ENCODE measurements around the gene TMEM245. TPM values are rescaled to one million over a fixed set of nuclear protein-coding genes. Genes with fewer than 3 reads are reported as not detected.

Gene TMEM245
- total and polyA plus RNA-seq, 3 experiments from 2014 or later, result 24.4 to 35.2 (median 34.4) TPM

DNA sequence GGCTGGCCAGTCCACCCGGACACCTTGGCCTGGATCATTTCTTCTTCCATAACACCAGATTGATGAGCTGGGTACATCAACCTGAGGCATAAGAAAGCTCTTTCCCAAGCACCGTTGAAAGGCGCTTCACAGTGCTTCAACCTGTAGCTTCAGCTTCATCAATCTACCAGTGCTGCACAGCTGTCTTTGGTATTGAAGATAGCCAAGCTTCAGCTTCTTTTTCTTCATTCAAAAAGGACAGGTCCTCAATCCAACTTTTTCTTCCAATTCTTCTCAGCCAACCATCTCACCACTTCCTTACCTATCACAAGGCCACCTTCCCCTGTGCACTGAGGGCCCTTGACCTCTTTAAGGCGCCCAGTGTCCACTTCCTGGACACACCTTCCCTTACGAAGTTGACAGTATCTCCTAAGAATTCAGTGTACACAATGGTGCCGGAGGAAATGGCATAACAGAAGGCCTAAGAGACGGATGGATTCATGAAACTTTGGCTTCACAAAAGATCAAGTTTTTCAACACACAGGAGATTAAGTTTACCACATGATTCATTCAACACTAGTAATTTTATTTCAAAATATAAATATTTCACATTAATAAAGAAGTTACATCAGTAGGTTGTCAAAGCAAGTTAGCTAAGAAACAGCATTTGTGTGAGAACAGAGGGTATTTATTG is 105.0 kb downstream of the TMEM245 start:
- no peaks in the 10 kb centered on the region for H3K36me3 ChIP-seq (ENCODE audit: insufficient read depth, low read length)
- Mint-ChIP-seq H3K36me3 (peaks cover 0 to 16% (median 8%) of the 10 kb centered on the region in 3 donors), H3K4me3 (peak overlapping the region in 6 of 7 donors; percentile 1 to 94 (median 88)), H3K9me3 (no peaks in the 10 kb centered on the region), H3K27me3 (no peaks in the 10 kb centered on the region), H3K4me1 (peaks cover 17 to 32% (median 26%) of the 10 kb centered on the region in 3 donors), H3K27ac (peak overlapping the region; percentile 23 to 94 (median 79))
- H3K9me3 ChIP-seq (ENCODE audit: low read length), result no peaks in the 10 kb centered on the region
- no peaks in the 10 kb centered on the region for H3K27me3 ChIP-seq (ENCODE audit: insufficient read depth, low read length, poor library complexity, severe bottlenecking)
- peaks cover 22% of the 10 kb centered on the region for H3K4me1 ChIP-seq (ENCODE audit: insufficient read depth, low read length)
- POLR2A ChIA-PET, result no interaction called here
- no peak overlapping the region for H3K4me3 ChIP-seq (ENCODE audit: low read length)
- CTCF ChIA-PET, result no interaction called here
- peak overlapping the region; percentile 21 for H3K27ac ChIP-seq (ENCODE audit: low read depth, low read length)
- no peak for DNase-seq

DNA sequence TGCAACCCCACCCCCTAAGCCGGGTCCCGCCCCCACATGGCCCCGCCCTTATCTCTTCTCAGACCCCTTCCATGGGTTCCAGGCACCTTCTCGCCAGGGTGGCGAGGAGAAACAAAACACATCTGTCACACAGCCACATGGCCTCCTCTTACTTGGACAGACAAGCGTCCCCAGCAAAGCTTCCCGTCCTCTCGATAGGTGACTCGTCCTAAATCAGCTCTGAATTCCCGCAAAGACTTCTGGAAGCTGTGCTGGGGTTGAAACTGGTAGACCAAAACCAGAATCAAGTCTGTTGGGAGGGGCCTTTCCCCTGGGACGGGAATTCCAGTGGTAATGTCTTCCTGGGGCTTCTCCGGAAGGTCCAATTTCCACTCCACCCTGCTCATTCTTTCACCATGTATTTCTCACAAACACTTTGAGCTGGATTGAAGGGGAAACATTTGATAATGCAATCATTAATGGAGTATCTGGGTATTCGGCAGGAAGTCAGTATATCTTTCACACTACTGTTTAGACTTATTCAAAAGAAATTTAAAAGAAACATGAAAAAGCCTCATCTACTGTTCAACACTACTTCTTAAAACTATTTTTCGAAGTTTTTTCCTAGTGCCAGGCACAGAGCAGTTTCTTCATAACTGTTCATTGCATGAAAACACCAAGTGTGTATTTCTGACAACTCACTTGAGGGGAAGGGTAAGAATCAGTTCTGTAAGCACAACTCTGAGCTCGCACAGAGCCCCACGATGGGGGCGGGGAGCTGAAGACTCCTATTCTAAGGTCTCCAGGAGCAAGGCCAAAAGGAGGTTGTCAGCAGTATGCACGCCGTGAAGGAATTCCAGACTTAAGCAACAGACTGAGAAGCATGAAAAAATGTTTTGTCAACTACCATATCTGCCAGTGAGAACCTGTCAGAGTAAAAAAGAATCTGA is 105.8 kb downstream of the TMEM245 start:
- Mint-ChIP-seq H3K36me3 (peaks cover 0 to 8% (median 2%) of the 10 kb centered on the region in 3 donors), H3K9me3 (no peaks in the 10 kb centered on the region), H3K27ac (peak overlapping the region; percentile 51 to 96 (median 90)), H3K27me3 (peaks cover 0 to 3% of the 10 kb centered on the region in 2 donors), H3K4me3 (peak overlapping the region; percentile 87 to 94 (median 91)), H3K4me1 (peaks cover 17 to 32% (median 26%) of the 10 kb centered on the region in 3 donors)
- H3K4me1 ChIP-seq (ENCODE audit: insufficient read depth, low read length), result peaks cover 22% of the 10 kb centered on the region
- CTCF ChIA-PET, result interaction anchor here (0.8 kb wide), 1 partner anchor 9 kb away, joined by 5 read pairs; no protein-coding TSS in a partner anchor
- H3K36me3 ChIP-seq (ENCODE audit: insufficient read depth, low read length), result no peaks in the 10 kb centered on the region
- no peaks in the 10 kb centered on the region for H3K9me3 ChIP-seq (ENCODE audit: low read length)
- H3K27ac ChIP-seq (ENCODE audit: low read depth, low read length), result peak overlapping the region; percentile 51
- peak in 3 of 5 donors; percentile 3 to 7 (median 5) for DNase-seq
- POLR2A ChIA-PET, result no interaction called here
- H3K4me3 ChIP-seq (ENCODE audit: low read length), result peak overlapping the region; percentile 33
- H3K27me3 ChIP-seq (ENCODE audit: insufficient read depth, low read length, poor library complexity, severe bottlenecking), result no peaks in the 10 kb centered on the region

DNA sequence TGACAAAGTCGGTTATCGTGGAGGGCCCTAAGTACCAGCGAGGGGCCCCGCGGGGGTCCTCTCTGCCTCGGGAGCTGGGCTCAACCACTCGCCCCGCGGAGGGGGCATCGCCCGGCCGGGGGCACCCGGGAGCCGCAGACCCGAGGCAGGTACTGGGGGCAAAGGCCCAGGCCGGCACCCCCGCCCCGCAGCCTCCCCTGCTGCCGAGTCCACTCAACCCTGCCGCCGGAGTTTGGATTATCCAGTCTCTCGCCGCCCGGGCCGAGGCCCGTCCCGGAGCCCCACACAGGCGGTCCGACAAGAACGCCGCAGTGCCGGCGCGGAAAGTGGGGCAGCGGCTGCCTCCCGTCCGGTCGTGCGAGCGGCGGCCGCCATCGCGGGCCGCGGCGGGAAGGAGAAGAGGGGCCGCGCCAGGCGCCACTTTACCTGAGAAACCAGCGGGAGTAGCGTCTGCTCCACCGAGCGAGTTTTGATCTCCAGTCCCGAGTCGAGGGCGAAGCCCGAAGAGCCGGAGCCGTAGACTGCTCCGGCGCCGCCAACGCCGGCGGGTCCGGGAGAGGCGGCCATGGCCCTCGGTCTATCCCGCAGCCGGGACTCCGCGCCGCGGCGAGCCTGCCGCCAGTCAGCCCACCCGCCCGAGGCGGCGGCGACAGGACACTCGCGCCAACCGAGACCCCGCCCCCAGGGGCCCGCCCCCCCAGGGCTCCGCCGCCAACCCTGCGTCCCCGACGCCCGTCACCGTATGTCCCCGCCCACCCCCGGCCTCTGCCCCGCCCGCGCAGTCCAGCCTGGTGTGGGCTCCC is 106.7 kb downstream of the TMEM245 start, which contains the start of gene CTNNAL1:
CTNNAL1 (minus strand) TSS at position 624 of the 803 bp plus-strand sequence; CDS start at position 567, 57 bp downstream.
- peak within 1 kb of the TSS; percentile 64 for H3K27ac ChIP-seq (ENCODE audit: low read depth, low read length)

DNA sequence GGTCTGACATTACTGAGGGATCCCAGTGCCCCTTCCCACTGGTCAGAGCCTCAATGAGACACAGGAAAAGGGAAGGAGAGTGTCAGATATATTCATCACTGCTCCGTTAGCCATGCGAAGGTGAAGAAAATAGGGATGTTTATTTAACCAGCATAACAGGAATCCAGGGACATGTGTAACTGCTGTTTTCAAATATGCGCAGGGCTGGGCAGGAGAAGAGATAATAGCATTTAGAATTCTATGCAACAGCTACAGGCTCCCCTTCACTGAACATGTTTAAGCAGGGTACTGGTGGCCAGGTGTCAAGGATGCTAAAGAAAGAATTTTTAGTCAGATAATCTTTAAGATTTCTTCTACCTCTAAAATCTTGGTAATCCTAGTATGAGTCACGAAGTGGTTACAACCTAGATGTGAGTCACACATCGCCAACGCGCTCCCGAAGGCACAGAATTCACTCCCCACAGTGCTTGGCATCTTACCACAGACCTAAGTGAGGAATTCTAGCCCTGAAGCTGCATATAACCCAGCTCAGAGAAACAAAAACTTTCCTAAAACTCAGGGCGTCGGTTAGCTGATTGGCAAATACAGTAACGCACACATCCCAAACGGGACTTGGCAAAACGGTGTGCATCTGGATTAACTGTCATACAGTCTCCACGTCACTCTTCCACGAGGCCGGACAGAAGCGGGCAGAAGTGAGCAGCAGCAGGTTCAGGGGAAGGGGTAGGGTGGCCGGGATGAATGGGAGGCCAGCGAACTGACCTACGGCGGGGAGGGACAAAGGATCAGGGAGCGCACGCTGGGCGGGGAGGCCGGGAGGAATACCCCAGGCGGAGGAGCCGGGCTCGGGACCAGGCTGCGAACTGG is 107.5 kb downstream of the TMEM245 start:
- Histone ChIP-seq H3K4me3 (ENCODE audit: low read length) (peak overlapping the region; percentile 62), H3K4me1 (ENCODE audit: insufficient read depth, low read length) (peaks cover 22% of the 10 kb centered on the region), H3K9me3 (ENCODE audit: low read length) (no peaks in the 10 kb centered on the region), H3K36me3 (ENCODE audit: insufficient read depth, low read length) (no peaks in the 10 kb centered on the region), H3K27me3 (ENCODE audit: insufficient read depth, low read length, poor library complexity, severe bottlenecking) (no peaks in the 10 kb centered on the region), H3K27ac (ENCODE audit: low read depth, low read length) (peak overlapping the region; percentile 64)
- ChIA-PET CTCF (no interaction called here), POLR2A (no interaction called here)
- DNase-seq, result peak; percentile 10 to 60 (median 20)
- Mint-ChIP-seq H3K27ac (peak overlapping the region; percentile 74 to 98 (median 88)), H3K4me1 (peaks cover 17 to 32% (median 26%) of the 10 kb centered on the region in 3 donors), H3K27me3 (peaks cover under 1 to 5% of the 10 kb centered on the region in 2 donors), H3K9me3 (no peaks in the 10 kb centered on the region), H3K36me3 (peaks cover 0 to 4% (median 1%) of the 10 kb centered on the region in 3 donors), H3K4me3 (peak overlapping the region; percentile 90 to 99 (median 94))

More for the DNA sequence above, 106.7 kb downstream of the TMEM245 start, which contains the start of gene CTNNAL1:
- H3K36me3 Mint-ChIP-seq, result peaks cover 0 to 7% (median 1%) of the 10 kb centered on the region in 3 donors
- Histone ChIP-seq H3K36me3 (ENCODE audit: insufficient read depth, low read length) (no peaks in the 10 kb centered on the region), H3K4me1 (ENCODE audit: insufficient read depth, low read length) (peaks cover 22% of the 10 kb centered on the region), H3K9me3 (ENCODE audit: low read length) (no peaks in the 10 kb centered on the region), H3K4me3 (ENCODE audit: low read length) (peak within 1 kb of the TSS; percentile 62), H3K27me3 (ENCODE audit: insufficient read depth, low read length, poor library complexity, severe bottlenecking) (no peaks in the 10 kb centered on the region)
- peak; percentile 84 to 92 (median 90) for DNase-seq
- peak within 1 kb of the TSS; percentile 80 to 98 (median 94) for H3K27ac Mint-ChIP-seq
- H3K4me3 Mint-ChIP-seq, result peak within 1 kb of the TSS; percentile 92 to 99 (median 94)
- peaks cover 17 to 32% (median 26%) of the 10 kb centered on the region in 3 donors for H3K4me1 Mint-ChIP-seq
- H3K9me3 Mint-ChIP-seq, result no peaks in the 10 kb centered on the region
- peaks cover 0 to 3% of the 10 kb centered on the region in 2 donors for H3K27me3 Mint-ChIP-seq
- CTCF ChIA-PET, result interaction anchor here (0.8 kb wide), 1 partner anchor 9 kb away, joined by 5 read pairs; no protein-coding TSS in a partner anchor
- POLR2A ChIA-PET, result no interaction called here

DNA sequence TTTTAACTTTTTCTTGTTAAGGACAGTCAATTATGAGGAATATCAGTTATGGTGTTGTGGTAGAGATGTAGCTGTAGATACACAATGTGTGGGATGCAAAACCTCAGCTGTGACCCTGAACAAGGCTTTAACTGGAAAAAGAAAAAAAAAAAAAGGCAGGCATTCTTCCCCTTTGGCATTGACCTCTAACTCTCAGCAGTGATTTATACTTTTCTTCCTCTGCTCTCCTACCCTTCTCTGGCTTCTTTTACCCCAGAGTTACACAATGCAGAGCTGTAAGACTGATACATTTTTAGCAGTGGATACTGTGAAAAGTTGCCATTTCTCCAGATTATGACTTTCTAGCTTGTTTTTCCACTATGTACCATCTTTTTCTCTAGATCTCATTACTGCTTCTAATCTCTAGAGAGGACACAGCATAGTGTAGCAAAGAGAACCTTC is 108.5 kb downstream of the TMEM245 start:
- Mint-ChIP-seq H3K27ac (peak overlapping the region in 4 of 8 donors; percentile 2 to 74 (median 31)), H3K9me3 (no peaks in the 10 kb centered on the region), H3K27me3 (peaks cover 4 to 7% of the 10 kb centered on the region in 2 donors), H3K4me1 (peaks cover 17 to 32% (median 26%) of the 10 kb centered on the region in 3 donors), H3K4me3 (peak overlapping the region in 4 of 7 donors; percentile 1 to 99 (median 94)), H3K36me3 (peaks cover 0 to 4% (median 1%) of the 10 kb centered on the region in 3 donors)
- Histone ChIP-seq H3K27ac (ENCODE audit: low read depth, low read length) (no peak overlapping the region), H3K4me1 (ENCODE audit: insufficient read depth, low read length) (peaks cover 22% of the 10 kb centered on the region), H3K36me3 (ENCODE audit: insufficient read depth, low read length) (no peaks in the 10 kb centered on the region), H3K9me3 (ENCODE audit: low read length) (no peaks in the 10 kb centered on the region), H3K27me3 (ENCODE audit: insufficient read depth, low read length, poor library complexity, severe bottlenecking) (no peaks in the 10 kb centered on the region), H3K4me3 (ENCODE audit: low read length) (no peak overlapping the region)
- POLR2A ChIA-PET, result no interaction called here
- DNase-seq, result no peak
- CTCF ChIA-PET, result no interaction called here

DNA sequence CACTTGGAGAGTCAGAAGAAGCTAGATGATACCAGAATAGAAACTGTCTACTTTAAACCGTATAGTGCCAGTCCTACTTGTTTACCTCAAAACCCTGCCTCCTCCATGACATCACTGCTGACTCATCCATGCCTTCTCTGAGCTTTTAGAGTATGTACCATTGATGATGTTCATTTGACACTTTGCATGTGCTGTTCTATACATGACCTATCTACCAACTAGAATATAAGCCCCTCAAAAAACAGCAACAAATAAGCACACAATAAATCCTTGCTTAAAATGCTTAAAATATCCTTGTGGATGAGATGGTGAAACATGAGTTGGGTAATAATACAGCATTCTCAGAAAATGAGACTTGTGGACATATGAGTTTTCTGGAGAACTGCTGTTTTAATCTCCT is 109.0 kb downstream of the TMEM245 start:
- ChIA-PET CTCF (no interaction called here), POLR2A (no interaction called here)
- no peaks in the 10 kb centered on the region for H3K9me3 Mint-ChIP-seq
- H3K4me3 ChIP-seq (ENCODE audit: low read length), result no peak overlapping the region
- H3K27me3 ChIP-seq (ENCODE audit: insufficient read depth, low read length, poor library complexity, severe bottlenecking), result no peaks in the 10 kb centered on the region
- peak overlapping the region in 4 of 7 donors; percentile 1 to 72 (median 20) for H3K4me3 Mint-ChIP-seq
- peak overlapping the region in 3 of 8 donors; percentile 14 to 40 (median 26) for H3K27ac Mint-ChIP-seq
- peaks cover 4 to 7% of the 10 kb centered on the region in 2 donors for H3K27me3 Mint-ChIP-seq
- no peaks in the 10 kb centered on the region for H3K9me3 ChIP-seq (ENCODE audit: low read length)
- peaks cover 17 to 32% (median 26%) of the 10 kb centered on the region in 3 donors for H3K4me1 Mint-ChIP-seq
- no peak overlapping the region for H3K27ac ChIP-seq (ENCODE audit: low read depth, low read length)
- peaks cover 0 to 4% (median 1%) of the 10 kb centered on the region in 3 donors for H3K36me3 Mint-ChIP-seq
- H3K4me1 ChIP-seq (ENCODE audit: insufficient read depth, low read length), result peaks cover 22% of the 10 kb centered on the region
- H3K36me3 ChIP-seq (ENCODE audit: insufficient read depth, low read length), result no peaks in the 10 kb centered on the region
- DNase-seq, result peak in 4 of 5 donors; percentile 7 to 70 (median 15)
